Fibroblast of lung (primary cell): Measurements from ENCODE around the gene PANX3.

ENCODE experiments used
- CTCF ChIP-seq, 2 donors: IDR thresholded peaks in 1 of 2; conservative IDR thresholded peaks in 1 of 2; 1 replicate in 1 of 2; 2 replicates in 1 of 2; pipeline ENCODE4 v1.5.1; 2011 to 2012; ENCODE audit warnings: low read length in 2 of 2, control low read depth in 1 of 2, inconsistent platforms in 1 of 2, low read depth in 1 of 2, mild to moderate bottlenecking in 1 of 2
- EZH2 ChIP-seq: IDR thresholded peaks from 2 replicates; pipeline ENCODE4 v1.5.1; 2012; ENCODE audit warnings: low read length, control low read depth, mild to moderate bottlenecking; ENCODE audit errors: missing control alignments

- TF ChIP-seq CTCF (conservative IDR thresholded peaks at IDR 0.05 in 1 of 2, IDR thresholded peaks at IDR 0.05 in 1 of 2; ENCODE audit: low read depth in 1 of 2, low read length in 2 of 2) (no peak), EZH2 (no peak)
Observed at GRCh38 chr11:124612567-124613246, 1.5 kb downstream of the PANX3 start.
